Gastrocnemius medialis (tissue), 4 donors: ENCODE results near the gene RHBDD1.

Source experiments
- POLR2A ChIP-seq, 2 donors: fragments of 450-650 bp; IDR thresholded peaks; one replicate each; pipeline ENCODE4 v1.6.1; 2017; ENCODE audit warnings: antibody characterized with exemption in 2 of 2, mild to moderate bottlenecking in 2 of 2, moderate library complexity in 2 of 2
- TF ChIP-seq, protein P1 (sequence below), 5 experiments: fragments of 450-650 bp in 3 of 5; fragments of 200-600 bp in 2 of 5; sonication (generic) in 2 of 5; IDR thresholded peaks in 4 of 5; conservative IDR thresholded peaks in 1 of 5; 1 replicate in 4 of 5; 2 replicates in 1 of 5; pipeline ENCODE4 v1.5.1; 2016 to 2019; ENCODE audit warnings: antibody characterized with exemption in 5 of 5, mild to moderate bottlenecking in 3 of 5, moderate library complexity in 3 of 5

DNA sequence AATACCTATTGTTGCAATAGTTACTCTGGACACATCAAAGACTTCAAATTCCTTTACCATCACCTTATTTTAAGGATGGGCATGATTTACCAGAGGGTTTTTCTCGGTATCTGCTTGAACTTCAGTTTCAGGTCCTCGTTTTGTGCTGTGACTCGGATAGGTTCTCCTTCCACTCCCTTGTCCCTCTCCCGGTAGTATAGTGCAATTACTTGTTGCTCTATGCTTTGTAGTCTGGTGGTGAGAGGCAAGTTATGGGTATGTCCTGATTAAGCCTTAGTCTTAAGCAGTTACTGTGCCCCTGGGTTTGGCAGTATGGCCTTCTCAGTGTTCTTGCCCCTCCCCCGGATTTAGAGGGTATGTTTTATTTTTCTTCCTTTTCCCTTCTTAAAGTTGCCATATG is 96.6 kb downstream of the RHBDD1 start:
- no peak for TF ChIP-seq POLR2A (IDR thresholded peaks at IDR 0.05)
- TF ChIP-seq, protein P1, sequence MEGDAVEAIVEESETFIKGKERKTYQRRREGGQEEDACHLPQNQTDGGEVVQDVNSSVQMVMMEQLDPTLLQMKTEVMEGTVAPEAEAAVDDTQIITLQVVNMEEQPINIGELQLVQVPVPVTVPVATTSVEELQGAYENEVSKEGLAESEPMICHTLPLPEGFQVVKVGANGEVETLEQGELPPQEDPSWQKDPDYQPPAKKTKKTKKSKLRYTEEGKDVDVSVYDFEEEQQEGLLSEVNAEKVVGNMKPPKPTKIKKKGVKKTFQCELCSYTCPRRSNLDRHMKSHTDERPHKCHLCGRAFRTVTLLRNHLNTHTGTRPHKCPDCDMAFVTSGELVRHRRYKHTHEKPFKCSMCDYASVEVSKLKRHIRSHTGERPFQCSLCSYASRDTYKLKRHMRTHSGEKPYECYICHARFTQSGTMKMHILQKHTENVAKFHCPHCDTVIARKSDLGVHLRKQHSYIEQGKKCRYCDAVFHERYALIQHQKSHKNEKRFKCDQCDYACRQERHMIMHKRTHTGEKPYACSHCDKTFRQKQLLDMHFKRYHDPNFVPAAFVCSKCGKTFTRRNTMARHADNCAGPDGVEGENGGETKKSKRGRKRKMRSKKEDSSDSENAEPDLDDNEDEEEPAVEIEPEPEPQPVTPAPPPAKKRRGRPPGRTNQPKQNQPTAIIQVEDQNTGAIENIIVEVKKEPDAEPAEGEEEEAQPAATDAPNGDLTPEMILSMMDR (IDR thresholded peaks at IDR 0.05 in 4 of 5, conservative IDR thresholded peaks at IDR 0.05 in 1 of 5) = no peak
